NCI-H526 (cell line): ENCODE data around the gene RACK1.
"Not testable (repeated sequence)": the region's sequence is repeated elsewhere in the genome, so short reads cannot be mapped to it uniquely, and the experiment has no call there.

Experiments
- DNase-seq, 2 experiments: peaks; one replicate each; lab custom pipeline; 2025; lab: John Stamatoyannopoulos, UW

The RACK1 gene

DNA sequence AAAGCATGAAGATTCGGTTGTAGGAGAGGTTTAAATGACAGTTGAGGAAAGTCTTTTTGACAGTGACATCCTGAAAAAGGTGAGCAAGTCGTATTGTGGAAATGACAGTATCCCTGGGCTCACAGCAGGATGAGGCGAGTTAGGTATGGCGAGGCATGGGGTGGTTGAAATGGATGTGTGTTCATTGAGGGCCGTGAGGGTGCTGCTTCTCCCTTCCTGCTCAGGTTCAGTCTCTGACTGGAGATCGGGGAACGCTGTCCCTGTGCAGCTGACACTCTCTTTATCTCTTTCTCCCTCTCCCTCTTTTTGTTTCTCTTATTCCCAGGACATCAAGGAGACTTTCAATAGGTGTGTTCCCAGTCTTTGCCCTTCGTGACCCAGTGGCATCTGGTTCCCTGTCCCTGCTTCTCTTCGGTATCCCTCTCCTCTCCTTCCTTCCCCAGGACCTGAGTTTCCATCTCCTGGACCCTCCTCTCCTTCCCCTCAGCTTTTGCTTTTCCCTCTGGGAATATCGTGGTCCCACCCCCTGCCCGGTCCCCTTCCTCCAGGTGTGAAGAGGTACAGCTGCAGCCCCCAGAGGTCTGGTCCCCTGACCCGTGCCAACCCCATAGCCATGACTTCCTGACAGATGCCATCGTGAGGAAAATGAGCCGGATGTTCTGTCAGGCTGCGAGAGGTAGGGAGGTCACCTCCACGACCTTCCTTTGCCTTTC is 10.5 kb downstream of the RACK1 start:
- DNase-seq = no peak

- no peak for DNase-seq
Measured at GRCh38 chr5:181232593-181232992, 11.1 kb downstream of the RACK1 start.

DNA sequence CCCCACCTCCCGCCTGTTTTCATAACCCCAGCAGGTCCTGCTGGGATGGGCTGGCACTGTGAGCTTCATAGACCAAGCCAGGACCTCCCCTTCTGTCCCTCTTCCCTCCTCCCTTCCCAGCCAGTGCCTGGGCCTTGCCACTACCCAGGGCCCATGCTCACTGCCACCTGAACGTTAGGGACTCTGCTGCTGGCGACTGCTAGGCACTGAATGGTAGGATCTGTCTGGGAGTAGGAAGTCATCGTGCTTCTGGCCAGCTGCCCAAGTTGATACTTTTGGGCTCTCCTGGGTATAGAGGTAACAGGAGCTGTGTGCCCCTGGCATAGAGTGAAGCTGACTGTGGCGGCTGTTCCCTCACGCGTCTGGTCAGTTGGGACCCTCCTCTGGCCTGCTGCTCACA is 12.3 kb downstream of the RACK1 start:
- DNase-seq = no peak

- DNase-seq = no peak
Measured at GRCh38 chr5:181230551-181230950, 13.2 kb downstream of the RACK1 start.

DNA sequence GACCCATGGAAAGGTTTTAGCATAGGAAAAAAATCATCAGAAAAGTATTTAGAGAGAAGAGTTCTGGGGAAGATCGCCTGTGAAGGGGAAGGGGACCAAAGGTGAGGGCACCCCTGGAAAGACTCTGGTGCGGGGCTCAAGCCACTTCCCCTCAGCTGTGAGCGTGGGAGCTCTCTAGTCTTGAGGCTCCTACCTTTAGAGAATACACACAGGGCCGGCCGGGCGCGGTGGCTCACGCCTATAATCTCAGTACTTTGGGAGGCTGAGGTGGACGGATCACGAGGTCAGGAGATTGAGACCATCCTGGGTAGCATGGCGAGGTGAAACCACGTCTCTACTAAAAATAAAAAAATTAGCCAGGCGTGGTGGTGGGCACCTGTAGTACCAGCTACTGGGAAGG is 13.7 kb downstream of the RACK1 start:
- DNase-seq = no peak

DNA sequence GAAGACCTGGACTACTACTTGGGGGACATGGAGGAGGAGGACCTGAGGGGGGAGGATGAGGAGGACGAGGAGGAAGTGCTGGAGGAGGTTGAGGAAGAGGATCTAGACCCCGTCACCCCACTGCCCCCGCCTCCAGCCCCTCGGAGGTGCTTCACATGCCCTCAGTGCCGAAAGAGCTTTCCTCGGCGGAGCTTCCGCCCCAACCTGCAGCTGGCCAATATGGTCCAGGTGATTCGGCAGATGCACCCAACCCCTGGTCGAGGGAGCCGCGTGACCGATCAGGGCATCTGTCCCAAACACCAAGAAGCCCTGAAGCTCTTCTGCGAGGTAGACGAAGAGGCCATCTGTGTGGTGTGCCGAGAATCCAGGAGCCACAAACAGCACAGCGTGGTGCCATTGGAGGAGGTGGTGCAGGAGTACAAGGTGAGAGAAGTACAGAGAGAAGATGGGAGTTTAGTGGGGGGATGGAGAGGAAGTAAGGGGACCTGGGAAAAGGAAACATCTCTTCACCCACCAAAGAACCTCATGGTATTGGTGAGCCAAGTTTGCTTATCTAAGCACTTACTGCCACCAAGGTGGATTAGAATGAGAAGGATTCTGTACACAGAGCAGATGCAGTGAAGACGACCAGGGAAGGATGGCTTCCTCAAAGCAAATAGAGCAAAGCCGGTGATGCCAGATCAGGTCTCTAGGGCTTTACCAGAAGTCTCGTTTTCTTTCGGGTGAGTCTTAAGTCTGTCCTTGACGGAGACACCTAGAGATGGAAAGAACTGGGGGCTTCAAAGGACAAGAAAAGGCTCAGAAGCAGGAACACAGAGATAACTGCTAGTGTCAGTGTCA is 19.1 kb downstream of the RACK1 start:
- DNase-seq = no peak

GRCh38 chr5:181223729-181224389 is 19.8 kb downstream of the RACK1 start:
- no peak for DNase-seq

DNA sequence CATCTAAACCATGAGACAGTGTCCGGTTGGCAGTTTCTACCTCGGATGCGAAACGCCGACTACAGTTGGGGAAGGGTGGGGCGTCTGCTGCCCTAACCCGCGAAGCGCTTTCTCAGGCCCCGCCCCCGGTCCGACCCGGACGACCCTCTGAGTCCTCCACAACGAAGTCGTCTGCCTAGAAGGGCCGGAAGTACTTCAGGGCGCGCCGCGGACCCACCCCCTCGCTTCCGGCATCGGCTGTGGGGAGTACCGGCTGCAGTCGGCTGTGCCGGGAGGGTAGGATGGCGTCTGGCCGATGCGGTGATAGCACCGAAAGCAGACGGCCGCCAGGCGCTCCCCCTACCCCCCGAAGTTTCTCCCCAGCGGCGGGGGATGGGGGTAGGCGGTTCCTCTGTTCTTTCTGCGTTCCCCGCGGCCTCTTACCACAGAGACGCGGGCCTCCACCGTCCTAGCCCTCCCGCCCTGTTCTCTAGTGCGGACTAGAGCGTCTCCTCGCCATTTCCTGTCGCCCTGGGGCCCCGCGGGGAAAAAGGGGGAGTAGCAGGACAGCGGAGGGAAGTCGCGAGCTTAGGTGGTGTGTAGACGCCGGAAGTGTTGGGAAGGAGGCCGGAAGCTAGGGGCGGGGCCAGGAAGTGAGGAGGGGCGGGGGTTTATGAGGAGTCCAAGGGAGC is 20.5 kb downstream of the RACK1 start, which contains the start of gene TRIM41:
TRIM41 (plus strand) TSS at position 224 of the 671 bp plus-strand sequence. CDS start 719 bp downstream, outside the sequence.
- no peak for DNase-seq

- no peak for DNase-seq
Measured at GRCh38 chr5:181222630-181223057, 21.1 kb downstream of the RACK1 start.

DNA sequence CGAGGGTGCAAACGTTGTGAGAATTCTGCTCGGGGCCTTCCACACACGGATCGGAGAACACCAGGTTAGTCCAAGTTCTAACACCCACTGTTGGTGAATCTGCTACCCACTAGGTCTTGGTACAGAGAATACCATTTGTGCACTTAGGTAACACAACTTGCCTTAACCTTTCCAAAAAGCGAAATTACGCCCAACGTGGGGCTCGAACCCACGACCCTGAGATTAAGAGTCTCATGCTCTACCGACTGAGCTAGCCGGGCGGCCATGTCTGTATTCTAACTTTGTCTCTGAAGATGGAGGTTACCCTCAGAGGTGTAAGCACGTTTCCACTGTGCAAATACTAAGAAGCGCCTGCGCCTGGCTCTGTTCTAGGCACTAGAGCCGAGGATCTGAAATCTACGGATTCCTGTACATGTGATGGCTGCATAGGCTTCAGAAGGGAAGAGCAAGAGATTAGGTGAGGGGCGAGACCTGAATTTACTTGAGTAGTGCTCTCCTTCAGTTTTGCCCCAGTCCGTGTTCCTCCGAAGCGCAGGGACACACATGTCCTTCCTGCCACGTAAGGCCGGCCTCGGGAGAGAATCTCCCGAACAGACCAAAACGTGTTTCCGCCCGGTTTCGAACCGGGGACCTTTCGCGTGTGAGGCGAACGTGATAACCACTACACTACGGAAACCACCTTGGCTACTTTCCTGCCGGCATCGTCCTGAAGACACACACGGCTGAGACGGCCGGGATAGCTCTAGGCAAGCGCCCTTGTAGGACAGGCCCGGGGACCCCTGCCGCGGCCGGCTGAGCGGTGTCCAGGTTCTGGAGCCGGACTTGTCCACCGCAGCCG is 21.7 kb downstream of the RACK1 start:
- DNase-seq = no peak

- no peak for DNase-seq
Measured at GRCh38 chr5:181221105-181221791, 22.5 kb downstream of the RACK1 start.

DNA sequence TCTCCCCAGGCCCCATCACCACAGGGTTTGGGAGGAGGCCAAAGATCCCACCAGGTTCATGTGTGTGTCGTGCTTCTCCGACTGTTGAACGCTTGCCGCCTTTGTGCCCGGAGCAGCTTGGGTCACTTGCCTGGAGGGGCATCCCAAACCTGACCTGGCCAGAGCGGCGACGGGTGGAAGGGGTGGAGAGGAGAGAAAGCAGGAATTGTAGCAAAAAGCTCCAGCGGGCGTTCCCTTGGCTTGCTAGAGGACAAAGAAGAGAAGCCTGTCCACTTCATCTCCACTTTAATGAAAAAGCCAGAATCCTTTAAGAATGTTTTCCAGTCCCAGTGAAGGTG is 23.6 kb downstream of the RACK1 start:
- DNase-seq = no peak

DNA sequence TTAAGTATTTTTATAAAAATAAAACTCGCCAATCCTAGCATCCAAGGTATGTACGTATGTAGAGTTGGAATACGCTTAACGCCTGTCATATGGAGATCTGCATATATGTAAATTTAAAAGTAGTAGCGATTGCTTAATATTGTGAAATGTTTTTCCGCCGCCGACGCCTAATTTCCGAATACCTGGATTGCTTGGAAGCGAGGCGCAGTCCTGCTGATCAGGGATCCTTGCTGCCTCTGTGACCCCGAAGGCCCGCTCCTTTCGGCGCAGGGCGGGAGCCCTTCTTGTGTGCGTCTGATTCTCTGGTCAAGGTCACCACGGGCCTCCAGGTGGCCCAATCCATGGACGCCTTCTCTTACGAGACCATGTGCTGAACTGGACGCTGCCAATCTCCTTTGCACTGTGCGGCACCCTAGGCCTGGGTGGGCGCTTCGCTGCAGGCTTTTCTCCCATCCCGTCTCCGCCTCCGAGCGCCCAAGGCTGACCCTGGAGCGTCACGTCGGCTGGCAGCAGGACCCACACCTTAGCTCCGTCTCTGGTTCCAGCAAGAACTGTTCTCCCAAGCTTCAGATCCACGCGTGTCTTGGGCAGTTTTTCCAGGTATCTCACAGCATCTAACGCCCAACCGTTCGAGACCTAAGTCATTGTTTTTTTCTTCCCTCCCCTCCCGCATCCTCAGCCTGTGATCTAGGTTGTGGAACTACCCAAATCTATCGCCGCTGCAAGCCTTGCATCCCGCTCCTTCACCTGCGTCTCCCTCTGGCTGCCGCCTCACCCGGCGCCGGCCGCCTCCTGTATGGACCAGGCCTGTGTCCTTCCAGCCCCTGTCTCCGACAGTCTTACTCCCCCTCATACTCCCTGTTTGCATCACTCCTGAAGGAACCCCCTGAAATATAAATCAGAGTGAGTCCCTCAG is 24.2 kb downstream of the RACK1 start:
- no peak for DNase-seq

DNA sequence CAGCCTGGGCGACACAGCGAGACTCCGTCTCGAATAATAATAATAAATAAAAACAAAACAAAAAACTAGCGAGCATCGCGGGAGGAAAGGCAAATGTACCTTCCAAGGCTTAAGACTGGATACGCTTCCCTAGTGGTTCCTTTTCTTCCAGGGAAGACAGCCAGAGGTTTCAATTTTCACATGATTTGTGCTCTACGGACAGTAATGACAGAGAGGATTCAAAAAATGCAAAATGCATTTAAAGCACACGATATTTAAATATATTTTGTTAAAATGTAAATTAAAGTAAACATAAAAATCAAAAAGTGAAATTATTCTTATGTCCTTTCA is 24.9 kb downstream of the RACK1 start:
- no peak for DNase-seq

- no peak for DNase-seq
Measured at GRCh38 chr5:181217803-181218062, 26.0 kb downstream of the RACK1 start.

GRCh38 chr5:181217111-181217802 is 26.4 kb downstream of the RACK1 start:
- no peak for DNase-seq

DNA sequence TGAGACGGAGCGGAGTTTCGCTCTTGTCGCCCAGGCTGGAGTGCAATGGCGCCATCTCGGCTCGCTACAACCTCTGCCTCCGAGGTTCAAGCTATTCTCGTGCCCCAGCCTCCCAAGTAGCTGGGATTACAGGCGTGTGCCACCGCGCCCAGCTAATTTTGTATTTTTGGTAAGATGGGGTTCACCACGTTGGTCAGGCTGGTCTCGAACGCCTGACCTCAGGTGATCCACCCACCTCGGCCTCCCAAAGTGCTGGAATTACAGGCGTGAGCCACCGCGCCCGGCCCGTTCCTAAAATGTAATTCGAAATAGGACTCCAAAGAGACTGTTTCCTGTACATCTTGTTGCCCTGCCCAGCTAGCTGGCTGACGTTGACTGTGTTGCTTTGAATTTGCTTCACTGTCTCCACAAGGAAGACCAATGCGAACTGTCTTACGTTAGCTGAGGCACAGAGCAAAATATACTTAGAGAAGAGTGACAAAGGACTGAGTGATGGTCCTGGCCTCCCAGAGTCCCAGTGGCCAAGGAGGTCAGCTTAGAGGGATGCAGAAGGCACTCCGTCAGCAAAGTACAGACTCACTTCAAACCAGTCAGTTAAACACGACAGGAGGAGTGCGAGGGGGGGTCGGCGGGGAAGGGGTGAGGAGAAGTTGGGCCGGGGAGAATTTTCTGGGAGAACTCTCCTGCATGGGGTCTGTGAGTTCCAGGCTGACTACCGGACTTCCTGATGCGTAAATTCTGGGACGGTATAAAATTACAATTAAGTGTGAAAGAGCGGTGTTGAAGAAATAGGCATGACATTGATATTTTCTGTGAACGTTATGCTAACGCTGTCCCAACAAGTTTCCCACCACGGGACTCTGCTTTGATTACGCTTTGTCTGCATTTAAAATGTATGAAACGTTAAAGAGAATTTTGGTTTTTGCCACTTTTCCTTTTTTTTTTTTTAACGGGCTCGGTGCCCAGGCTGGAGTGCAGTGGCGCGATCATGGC is 27.4 kb downstream of the RACK1 start:
- DNase-seq = no peak

GRCh38 chr5:181214249-181214648 is 29.5 kb downstream of the RACK1 start:
- DNase-seq = not testable (repeated sequence)
